Psoas muscle (tissue), 8 donors: ENCODE data around the gene GZMA. TPM values are rescaled to one million over a fixed set of nuclear protein-coding genes. Genes with fewer than 3 reads are reported as not detected.

Experiments
- ATAC-seq, 4 donors: fragments of 200-7000 bp; cut with Tn5 transposase; one replicate each; pipeline ENCODE4 v1.9.1; 2020; ENCODE audit warnings: moderate library complexity in 3 of 4, mild to moderate bottlenecking in 2 of 4
- DNase-seq, 2 donors: peaks; one replicate each; pipeline ENCODE4 v3.0.0-alpha.2; 2020
- H3K27ac ChIP-seq: fragments of 200-600 bp; one replicate; pipeline ENCODE4 v1.8.0; 2022
- H3K27me3 ChIP-seq, 3 donors: fragments of 200-600 bp in 1 of 3; one replicate each; pipeline versions ENCODE4 v1.6.1 to v1.8.0; 2013 to 2022; ENCODE audit warnings: low read length in 2 of 3, mild to moderate bottlenecking in 2 of 3, moderate library complexity in 1 of 3; ENCODE audit not compliant: insufficient read depth in 3 of 3
- H3K36me3 ChIP-seq, 2 donors: fragments of 200-600 bp in 1 of 2; one replicate each; pipeline versions ENCODE4 v1.6.1 to v1.8.0; 2013 to 2022; ENCODE audit warnings: low read depth in 1 of 2, mild to moderate bottlenecking in 1 of 2, moderate library complexity in 1 of 2; ENCODE audit not compliant: insufficient read depth in 1 of 2
- H3K4me1 ChIP-seq: fragments of 200-600 bp; one replicate; pipeline ENCODE4 v1.8.0; 2022
- H3K4me3 ChIP-seq: fragments of 200-600 bp; one replicate; pipeline ENCODE4 v1.8.0; 2022; ENCODE audit warnings: mild to moderate bottlenecking
- H3K9me3 ChIP-seq: fragments of 200-600 bp; one replicate; pipeline ENCODE4 v1.8.0; 2022
- WGBS, 3 donors: extraction: QIAGEN DNeasy Blood & Tissue Kit; methylation state at CpG; one replicate each; pipeline versions ENCODE4 v1.1.6 to v1.1.7; 2013; 5-methylcytosine and 5-hydroxymethylcytosine counted together
- intact Hi-C, 2 donors: fragments of 100-400 bp; cut with DNase I; formaldehyde crosslinking; loops; one replicate each; pipeline versions ENCODE4 v1.11.0 to v1.14.2; 2022
- polyA plus RNA-seq, 3 donors: library from polyadenylated mRNA; stranded (reverse); fragments of 200-250 nt; gene quantifications; one replicate each; pipeline ENCODE4 v1.2.3, GENCODE V29; 2013
- total RNA-seq, 4 donors: library from RNA; stranded (reverse); fragmentation: NEBNext Ultra II Directional in 2 of 4; extraction: Animal tissue kit (Norgen Biotek cat#: 25700) in 2 of 4; gene quantifications; one replicate each; pipeline versions ENCODE4 v1.2.1 to v1.2.4, GENCODE V29; 2021 to 2023
- TF ChIP-seq, protein P1 (sequence below): fragments of 200-600 bp; IDR thresholded peaks from one replicate; pipeline ENCODE4 v1.8.0; 2022; ENCODE audit warnings: antibody characterized with exemption
- donor health status: healthy with polysubstance abuse.
- donor health status: DM: no; HTN: no; CAD: no; lungs with moderate emphysema.
- donor health status: Bipolar disorder and iron deficiency.
- donor health status: healthy.
- donor health status: DM: yes; HTN: yes; CAD: no.
- donor health status: DM: no; HTN: no; CAD: no.
- donor health status: DM: no; HTN: no; CAD: no.
- donor health status: DM: yes; HTN: yes; CAD: no.

Gene GZMA
- total and polyA plus RNA-seq, 7 donors: 0.08 to 1.4 (median 0.44) TPM

DNA sequence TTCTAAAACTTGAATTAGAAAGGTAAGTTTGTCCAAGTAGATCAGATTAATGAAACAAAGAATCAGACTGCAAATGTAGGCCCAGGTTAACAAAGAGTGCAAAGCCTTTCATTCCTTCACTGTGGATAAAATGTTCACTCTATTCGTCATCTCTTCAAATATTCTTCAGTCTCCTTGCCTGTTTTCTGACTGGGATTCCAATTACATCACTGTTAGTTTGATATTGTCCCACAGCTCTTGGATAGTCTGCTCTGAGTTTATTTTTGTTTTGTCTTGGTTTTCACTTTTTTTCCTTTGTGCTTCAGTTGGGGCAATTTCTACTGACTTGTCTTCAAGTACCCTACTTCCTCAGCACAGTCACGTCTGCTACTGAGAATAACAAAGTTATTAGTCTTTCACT is 38.5 kb upstream of the GZMA start:
- Histone ChIP-seq H3K27me3 (no peaks in the 10 kb centered on the region), H3K27ac (no peak overlapping the region), H3K4me3 (no peak overlapping the region), H3K9me3 (no peaks in the 10 kb centered on the region), H3K36me3 (no peaks in the 10 kb centered on the region), H3K4me1 (no peaks in the 10 kb centered on the region)
- DNase-seq (no peak), ATAC-seq (no peak)
- 61 to 63% (median 62%) methylated on average over 2 of the region's 2 CpGs for WGBS, 3 donors
- intact Hi-C loops: no loop called here
- TF ChIP-seq, protein P1, sequence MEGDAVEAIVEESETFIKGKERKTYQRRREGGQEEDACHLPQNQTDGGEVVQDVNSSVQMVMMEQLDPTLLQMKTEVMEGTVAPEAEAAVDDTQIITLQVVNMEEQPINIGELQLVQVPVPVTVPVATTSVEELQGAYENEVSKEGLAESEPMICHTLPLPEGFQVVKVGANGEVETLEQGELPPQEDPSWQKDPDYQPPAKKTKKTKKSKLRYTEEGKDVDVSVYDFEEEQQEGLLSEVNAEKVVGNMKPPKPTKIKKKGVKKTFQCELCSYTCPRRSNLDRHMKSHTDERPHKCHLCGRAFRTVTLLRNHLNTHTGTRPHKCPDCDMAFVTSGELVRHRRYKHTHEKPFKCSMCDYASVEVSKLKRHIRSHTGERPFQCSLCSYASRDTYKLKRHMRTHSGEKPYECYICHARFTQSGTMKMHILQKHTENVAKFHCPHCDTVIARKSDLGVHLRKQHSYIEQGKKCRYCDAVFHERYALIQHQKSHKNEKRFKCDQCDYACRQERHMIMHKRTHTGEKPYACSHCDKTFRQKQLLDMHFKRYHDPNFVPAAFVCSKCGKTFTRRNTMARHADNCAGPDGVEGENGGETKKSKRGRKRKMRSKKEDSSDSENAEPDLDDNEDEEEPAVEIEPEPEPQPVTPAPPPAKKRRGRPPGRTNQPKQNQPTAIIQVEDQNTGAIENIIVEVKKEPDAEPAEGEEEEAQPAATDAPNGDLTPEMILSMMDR: no peak

DNA sequence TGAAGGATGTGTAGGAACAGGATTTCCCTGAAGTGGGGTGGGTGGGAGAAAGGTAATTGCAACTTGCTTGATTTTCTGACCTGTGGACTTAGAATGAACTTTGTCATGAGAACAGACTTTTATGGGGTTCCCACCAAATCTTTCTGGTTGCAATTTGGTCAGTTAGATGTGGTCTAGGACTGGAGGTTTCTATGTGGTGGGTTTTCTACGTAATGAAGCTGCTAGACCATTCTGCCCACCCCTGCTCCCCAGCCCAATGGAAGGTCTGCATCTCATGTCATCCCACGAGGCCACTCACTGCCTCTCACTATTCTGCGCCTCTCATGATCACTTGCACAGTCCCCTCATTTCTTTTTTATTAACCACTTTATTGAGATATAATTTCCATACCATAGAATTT is 37.9 kb upstream of the GZMA start:
- no peak for ATAC-seq
- no peak overlapping the region for H3K4me3 ChIP-seq
- H3K27me3 ChIP-seq: no peaks in the 10 kb centered on the region
- H3K4me1 ChIP-seq: no peaks in the 10 kb centered on the region
- no peaks in the 10 kb centered on the region for H3K36me3 ChIP-seq
- no peak overlapping the region for H3K27ac ChIP-seq
- WGBS, 3 donors: 81 to 92% (median 87%) methylated on average over 3 of the region's 3 CpGs
- H3K9me3 ChIP-seq: no peaks in the 10 kb centered on the region
- intact Hi-C loops: no loop called here
- no peak for DNase-seq
- TF ChIP-seq, protein P1: no peak

DNA sequence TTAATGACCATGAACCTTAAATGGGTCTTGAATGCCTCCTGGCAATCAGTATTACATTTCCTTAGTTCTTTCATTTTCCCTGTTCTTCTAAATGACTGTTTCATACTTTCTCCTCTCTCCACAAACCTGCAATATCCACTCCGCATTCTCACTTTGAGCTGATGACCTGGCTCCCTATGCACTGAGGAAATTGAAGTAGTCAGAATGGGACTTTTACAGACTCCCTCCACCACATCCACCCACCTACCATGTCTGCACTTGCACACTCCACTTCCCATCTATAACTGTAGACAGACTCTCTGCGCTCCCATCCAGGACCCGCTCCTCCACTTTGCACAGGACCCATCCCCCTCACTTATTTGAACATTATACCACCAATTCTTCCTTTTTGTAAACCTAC is 36.2 kb upstream of the GZMA start:
- intact Hi-C loops: no loop called here
- DNase-seq (no peak), ATAC-seq (no peak)
- H3K9me3 ChIP-seq: no peaks in the 10 kb centered on the region
- no peaks in the 10 kb centered on the region for H3K36me3 ChIP-seq
- H3K4me3 ChIP-seq: no peak overlapping the region
- no peak overlapping the region for H3K27ac ChIP-seq
- H3K4me1 ChIP-seq: no peaks in the 10 kb centered on the region
- TF ChIP-seq, protein P1: no peak
- no peaks in the 10 kb centered on the region for H3K27me3 ChIP-seq
- 96 to 98% (median 97%) methylated on average over 3 of the region's 3 CpGs for WGBS, 3 donors

DNA sequence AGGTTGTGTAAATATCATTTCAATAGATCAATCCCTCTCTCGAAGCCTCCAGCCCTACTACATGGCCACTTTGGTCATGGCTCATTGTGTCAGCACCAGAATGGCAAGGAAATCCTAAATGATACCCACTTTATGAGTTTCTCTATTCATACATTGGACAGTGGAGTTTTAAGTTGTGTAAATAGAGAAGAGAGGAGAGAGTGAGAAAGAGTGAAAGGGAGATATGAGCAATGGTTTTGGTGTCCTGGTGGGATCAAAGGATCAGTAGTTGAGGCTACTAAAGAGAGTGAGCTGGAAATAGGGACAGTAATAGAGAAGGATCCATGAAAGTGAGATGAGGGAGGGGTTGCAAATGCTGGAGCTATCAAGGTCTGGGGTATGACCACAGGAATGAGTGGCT is 31.5 kb upstream of the GZMA start:
- H3K27me3 ChIP-seq: no peaks in the 10 kb centered on the region
- no peak for ATAC-seq
- DNase-seq: no peak
- TF ChIP-seq, protein P1: no peak
- no peaks in the 10 kb centered on the region for H3K36me3 ChIP-seq
- H3K27ac ChIP-seq: no peak overlapping the region
- H3K4me3 ChIP-seq: no peak overlapping the region
- no peaks in the 10 kb centered on the region for H3K4me1 ChIP-seq
- intact Hi-C loops: no loop called here
- 82 to 93% (median 89%) methylated on average over 1 of the region's 1 CpG for WGBS, 3 donors
- no peaks in the 10 kb centered on the region for H3K9me3 ChIP-seq

DNA sequence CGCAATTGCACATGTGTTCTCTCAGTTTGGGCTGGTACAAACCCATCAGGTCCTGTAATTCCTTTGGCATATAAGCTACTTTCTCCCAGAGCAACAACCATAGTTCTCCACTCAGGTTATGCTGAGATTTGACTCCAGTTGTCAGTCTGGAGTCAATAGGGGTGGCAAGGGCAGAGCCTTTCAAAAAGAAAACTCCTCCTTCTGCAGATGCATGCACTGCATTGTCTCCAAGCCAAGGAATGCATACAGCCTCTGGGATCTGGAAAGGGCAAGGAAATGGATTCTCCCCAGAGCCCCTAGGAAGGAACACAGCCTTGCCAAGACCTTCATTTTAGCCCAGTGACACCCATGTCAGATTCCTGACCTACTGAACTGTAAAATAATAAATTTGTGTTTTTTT is 31.0 kb upstream of the GZMA start:
- ATAC-seq: no peak
- Histone ChIP-seq H3K27ac (no peak overlapping the region), H3K4me3 (no peak overlapping the region), H3K9me3 (no peaks in the 10 kb centered on the region), H3K4me1 (no peaks in the 10 kb centered on the region), H3K27me3 (no peaks in the 10 kb centered on the region), H3K36me3 (no peaks in the 10 kb centered on the region)
- 85 to 100% (median 86%) methylated on average over 1 of the region's 1 CpG for WGBS, 3 donors
- TF ChIP-seq, protein P1: no peak
- intact Hi-C loops: no loop called here
- no peak for DNase-seq
